A172 (cell line): ENCODE data around the gene SYCP1. TPM values are rescaled to one million over a fixed set of nuclear protein-coding genes. Genes with fewer than 3 reads are reported as not detected.
A peak's percentile ranks its signal among the peaks of the same experiment; 100 is the strongest.
"Not testable (repeated sequence)": the region's sequence is repeated elsewhere in the genome, so short reads cannot be mapped to it uniquely, and the experiment has no call there.

Experiments used
- DNase-seq: peaks from one replicate; pipeline ENCODE4 v3.0.0-alpha.2; 2015; ENCODE audit warnings: low spot score
- total RNA-seq: library from RNA; depleted of rRNA; stranded (reverse); fragments of >200 nt; shearing (Covaris generic); gene quantifications from 2 replicates; pipeline ENCODE4 v1.2.3, GENCODE V29; 2014; rRNA removed

The SYCP1 gene
- total RNA-seq, 1 experiment from 2014 or later: not detected

DNA sequence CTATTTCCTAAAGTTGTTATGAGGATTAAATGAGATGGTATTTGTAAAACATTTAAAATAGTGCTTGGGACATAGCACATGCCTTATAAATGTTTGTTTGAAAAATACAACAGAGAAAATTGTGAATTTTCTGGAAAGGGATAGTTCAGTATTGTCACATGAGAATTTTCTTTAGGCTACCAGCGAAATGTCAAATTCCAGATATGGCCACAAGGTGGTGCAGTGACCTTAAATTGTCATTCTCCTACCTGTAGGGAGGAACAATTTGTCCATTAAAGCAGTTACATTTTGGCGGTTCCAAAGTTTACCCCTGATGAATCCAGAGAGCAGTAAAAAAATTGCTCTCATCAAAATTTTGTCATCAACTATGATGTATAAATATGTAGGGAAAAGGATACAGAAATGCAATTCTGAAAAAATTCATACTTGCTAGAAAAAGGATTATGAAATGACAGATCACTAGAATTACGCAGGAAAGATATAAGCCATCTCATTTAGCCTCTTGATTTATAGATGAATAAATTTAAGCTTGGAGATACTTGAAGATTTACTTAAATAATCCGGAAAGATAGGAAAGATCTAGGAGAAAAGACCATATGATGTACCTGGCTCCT is 124.7 kb downstream of the SYCP1 start:
- DNase-seq: peak; percentile 56

GRCh38 chr1:114982251-114982650 is 127.6 kb downstream of the SYCP1 start:
- DNase-seq: no peak

- no peak for DNase-seq
Measured at GRCh38 chr1:114986286-114986685, 131.6 kb downstream of the SYCP1 start.

- no peak for DNase-seq
Measured at GRCh38 chr1:114988095-114988494, 133.4 kb downstream of the SYCP1 start.

DNA sequence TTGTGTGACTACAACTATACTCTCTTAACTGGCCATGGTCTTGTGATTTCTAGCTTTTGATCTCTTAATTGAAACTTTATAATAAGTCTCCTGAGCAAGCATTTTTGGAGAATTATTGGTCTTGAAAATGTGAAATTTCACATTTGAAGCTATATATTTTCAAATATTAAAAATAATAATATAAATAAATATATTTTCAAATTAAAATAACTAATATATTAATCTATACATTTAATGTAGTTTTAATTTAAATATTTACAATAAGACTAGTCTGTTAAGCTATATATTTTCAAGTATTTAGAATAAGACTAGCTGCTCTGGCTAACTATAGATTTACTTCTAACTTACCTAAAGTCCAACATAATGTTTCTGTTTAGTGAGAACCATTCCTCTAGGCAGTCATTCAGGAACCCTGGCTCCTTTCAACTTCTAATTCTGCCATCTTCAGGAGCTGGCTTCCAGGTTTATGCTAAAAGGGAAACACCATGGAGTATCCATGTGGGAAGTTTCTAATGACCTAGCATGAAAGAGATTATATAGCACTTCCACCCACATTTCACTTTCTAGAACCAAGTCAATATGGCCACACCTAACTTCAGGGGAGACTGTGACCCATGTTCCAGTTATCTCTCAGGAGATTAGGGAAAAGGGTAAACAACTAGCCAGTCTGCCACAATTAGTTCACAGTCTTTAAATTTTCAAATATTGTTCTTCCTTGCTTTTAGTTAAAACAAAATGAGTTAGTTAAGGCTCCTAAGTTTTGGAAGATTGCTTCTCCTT is 143.0 kb downstream of the SYCP1 start:
- no peak for DNase-seq

- no peak for DNase-seq
Measured at GRCh38 chr1:115006191-115006590, 151.5 kb downstream of the SYCP1 start.

- no peak for DNase-seq
Measured at GRCh38 chr1:115012006-115012405, 157.3 kb downstream of the SYCP1 start.

DNA sequence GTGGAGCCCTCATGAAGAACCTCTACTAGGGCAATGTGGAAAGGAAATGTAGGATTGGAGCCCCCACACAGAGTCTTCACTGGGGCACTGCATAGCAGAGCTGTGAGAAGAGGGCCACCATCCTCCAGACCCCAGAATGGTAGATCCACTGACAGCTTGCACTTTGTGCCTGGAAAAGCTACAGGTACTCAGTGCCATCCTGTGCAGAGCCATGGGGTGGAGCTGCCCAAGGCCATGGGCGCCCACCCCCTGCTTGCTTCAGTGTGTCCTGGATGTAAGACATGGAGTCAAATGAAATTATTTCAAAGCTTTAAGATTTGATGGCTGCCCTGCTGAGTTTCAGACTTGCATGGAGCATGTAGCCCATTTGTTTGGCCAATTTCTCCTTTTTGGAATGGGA is 157.8 kb downstream of the SYCP1 start:
- DNase-seq: no peak

GRCh38 chr1:115013792-115014191 is 159.1 kb downstream of the SYCP1 start:
- no peak for DNase-seq

DNA sequence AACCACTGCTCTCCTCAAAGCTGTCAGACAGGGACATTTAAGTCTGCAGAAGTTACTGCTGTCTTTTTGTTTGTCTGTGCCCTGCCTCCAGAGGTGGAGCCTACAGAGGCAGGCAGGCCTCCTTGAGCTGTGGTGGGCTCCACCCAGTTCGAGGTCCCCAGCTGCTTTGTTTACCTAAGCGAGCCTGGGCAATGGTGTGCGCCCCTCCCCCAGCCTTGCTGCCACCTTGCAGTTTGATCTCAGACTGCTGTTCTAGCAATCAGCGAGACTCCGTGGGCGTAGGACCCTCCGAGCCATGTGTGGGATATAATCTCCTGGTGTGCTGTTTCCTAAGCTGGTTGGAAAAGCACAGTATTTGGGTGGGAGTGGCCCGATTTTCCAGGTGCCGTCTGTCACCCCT is 164.9 kb downstream of the SYCP1 start:
- DNase-seq: not testable (repeated sequence)

DNA sequence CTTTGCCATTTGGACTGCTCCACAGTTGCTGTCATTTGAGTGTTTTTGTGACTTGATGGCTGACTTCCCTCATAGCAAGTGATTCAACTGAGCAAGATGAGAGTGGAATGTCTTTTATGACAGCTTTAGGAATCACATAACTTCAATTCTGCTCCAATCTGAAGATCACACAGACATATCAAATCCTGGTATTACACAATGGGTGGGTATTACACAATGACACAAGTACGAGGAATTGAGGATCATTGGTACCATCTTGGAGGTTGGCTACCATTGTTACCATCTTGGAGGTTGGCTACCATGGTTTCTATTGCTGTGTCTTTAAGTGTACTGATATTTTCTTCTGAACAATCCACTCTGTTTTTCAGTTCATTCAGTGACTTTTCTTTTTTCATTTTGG is 166.5 kb downstream of the SYCP1 start:
- no peak for DNase-seq

GRCh38 chr1:115023593-115023992 is 168.9 kb downstream of the SYCP1 start:
- no peak for DNase-seq

DNA sequence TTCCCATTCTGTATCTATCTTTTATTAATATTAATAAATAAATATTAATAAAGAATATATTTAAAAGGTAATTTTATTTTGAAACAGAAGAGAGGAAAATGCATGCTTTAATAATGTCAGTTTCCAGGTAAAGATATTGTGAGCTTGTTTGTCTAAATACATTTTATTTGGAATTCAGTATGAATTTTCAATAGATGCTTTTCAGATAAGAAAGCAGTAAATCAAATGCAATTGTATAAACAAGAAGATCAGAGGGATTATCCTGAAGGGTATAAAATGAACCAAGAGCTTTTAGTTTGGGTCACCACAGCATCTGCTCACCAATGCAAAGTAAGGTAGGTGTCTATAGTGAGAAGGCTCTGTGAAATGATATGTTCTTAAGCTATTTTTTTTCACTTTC is 174.9 kb downstream of the SYCP1 start, which contains the start of gene TSHB:
Gene TSHB, plus strand, starts transcription at position 301 of the 400 bp plus-strand sequence. CDS start 3,537 bp downstream, outside the sequence.
- DNase-seq: no peak

DNA sequence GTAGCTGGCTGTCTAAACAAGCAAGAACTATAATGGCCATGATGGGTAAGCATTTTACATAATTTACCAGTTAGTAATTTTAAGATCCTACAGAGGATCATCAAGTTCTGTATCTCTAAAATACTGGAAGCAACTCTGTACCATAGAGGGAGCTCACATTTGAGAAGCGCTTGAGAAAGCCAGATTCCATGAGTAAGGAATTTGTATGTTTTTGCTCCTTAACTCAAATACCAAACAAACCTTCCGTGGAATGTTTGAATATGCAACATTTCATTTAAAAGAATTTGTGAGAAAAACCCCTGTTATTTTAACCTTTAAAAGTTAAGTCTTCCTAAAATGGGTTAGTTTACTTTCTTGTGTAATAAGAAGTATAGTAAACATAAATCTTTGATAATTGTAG is 176.9 kb downstream of the SYCP1 start:
- no peak for DNase-seq

GRCh38 chr1:115035652-115036051 is 181.0 kb downstream of the SYCP1 start:
- DNase-seq: no peak

GRCh38 chr1:115036814-115037507 is 182.3 kb downstream of the SYCP1 start:
- no peak for DNase-seq

DNA sequence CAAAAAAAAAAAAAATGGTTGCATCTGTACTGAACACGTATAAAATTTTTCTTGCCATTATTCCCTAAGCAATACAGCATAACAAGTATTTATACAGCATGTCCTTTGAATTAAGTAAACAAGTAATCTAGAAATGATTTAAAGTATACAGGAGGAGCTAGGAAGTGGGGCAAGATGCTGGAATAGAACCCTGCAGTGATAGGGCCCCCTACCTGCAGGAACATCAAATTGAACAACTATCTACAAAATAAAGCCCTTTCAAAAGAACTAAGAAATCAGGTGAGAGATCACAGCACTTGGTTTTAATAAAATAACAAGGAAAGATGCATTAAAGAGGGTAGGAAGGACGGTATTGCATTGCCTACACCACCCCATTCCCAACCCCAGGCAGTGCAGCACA is 185.8 kb downstream of the SYCP1 start:
- DNase-seq: no peak

GRCh38 chr1:115041654-115042053 is 187.0 kb downstream of the SYCP1 start:
- DNase-seq: no peak

Other genes starting within 250 kb of the SYCP1 start
- 0.81 and 1.3 TPM in 2 replicates for gene DENND2C, start 184.8 kb upstream of the SYCP1 start, total RNA-seq
- gene AMPD1, start 159.3 kb upstream of the SYCP1 start, total RNA-seq: 0.60 TPM in 1 of 2 replicates, not detected in the other
- 143 and 160 TPM in 2 replicates for gene NRAS, start 138.1 kb upstream of the SYCP1 start, total RNA-seq
- gene CSDE1, start 96.9 kb upstream of the SYCP1 start, total RNA-seq: 402 and 657 TPM in 2 replicates
- 45.6 and 53.9 TPM in 2 replicates for gene SIKE1, start 74.2 kb upstream of the SYCP1 start, total RNA-seq
- not detected in 2 replicates for gene TSHB, start 175.0 kb downstream of the SYCP1 start, total RNA-seq
- 2.0 and 3.2 TPM in 2 replicates for gene TSPAN2, start 234.6 kb downstream of the SYCP1 start, total RNA-seq